HG02798 (cell line): ENCODE data around the gene HYPK.
"Not testable (repeated sequence)": the region's sequence is repeated elsewhere in the genome, so short reads cannot be mapped to it uniquely, and the experiment has no call there.

Source experiments
- ATAC-seq: cut with Tn5 transposase; IDR thresholded peaks from one replicate; pipeline ENCODE4 v1.9.1; 2021; ENCODE audit warnings: mild to moderate bottlenecking; ENCODE audit not compliant: unreplicated experiment, poor library complexity

Gene HYPK

GRCh38 chr15:43794269-43795037, 5.9 kb upstream of the HYPK start:
- ATAC-seq, result no peak

DNA sequence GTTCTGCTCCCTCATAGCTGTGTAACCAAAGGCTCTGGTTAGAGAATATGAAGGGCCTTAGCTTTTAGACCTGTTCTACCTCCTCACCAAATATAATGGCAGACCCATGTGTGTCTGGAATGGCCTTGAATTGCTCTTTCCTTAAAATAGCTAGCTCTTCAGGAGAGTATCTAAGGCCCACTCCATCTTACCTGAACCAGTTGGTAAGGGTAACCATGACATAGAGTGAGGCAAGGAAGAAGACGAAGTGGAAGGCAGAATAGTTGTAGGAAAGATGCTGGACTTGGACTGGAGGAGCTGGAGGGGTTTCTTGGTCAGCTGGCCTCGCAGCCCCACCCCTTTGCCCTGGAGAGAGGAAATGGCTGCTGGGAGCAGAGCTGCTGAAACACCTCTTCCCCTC, 5.2 kb upstream of the HYPK start:
- ATAC-seq, result no peak

DNA sequence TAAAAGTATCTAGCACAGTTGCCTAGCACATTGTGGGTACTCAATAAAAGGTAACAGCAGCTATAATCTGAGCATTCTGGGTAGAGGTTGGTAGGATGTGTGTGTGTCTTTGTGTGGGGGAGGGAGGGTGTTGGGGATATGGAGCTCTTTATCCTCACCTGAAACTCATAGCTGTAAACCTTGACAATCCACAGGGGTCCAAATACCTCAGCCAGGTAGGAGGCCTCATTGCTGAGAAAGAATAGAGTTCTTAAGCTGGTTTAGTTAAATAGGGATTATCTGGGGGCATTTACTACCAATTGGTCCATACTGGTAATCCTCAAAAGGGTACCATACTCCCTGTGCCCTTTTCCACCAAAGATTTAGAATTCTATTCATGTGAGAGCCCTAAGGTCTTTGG, 4.4 kb upstream of the HYPK start:
- ATAC-seq, result no peak

DNA sequence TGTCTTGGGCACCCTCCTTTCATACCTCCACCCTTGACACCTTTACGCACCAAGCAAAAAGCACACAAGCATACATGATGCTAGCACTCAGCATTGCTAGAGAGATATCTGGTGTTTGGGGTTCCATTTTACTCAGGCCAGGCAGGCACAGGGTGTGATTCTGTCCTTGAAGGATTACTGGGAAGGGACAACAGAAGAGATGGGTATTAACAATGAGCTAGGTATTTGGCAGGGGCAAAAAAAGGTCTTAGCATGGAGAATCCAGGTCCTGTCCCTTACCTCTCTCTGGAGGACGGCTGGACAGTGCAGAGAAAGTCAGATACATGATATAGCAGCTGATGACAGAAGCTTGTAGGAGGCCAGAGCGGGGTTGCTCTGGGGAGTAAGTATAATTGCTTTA, 3.8 kb upstream of the HYPK start:
- ATAC-seq, result no peak

DNA sequence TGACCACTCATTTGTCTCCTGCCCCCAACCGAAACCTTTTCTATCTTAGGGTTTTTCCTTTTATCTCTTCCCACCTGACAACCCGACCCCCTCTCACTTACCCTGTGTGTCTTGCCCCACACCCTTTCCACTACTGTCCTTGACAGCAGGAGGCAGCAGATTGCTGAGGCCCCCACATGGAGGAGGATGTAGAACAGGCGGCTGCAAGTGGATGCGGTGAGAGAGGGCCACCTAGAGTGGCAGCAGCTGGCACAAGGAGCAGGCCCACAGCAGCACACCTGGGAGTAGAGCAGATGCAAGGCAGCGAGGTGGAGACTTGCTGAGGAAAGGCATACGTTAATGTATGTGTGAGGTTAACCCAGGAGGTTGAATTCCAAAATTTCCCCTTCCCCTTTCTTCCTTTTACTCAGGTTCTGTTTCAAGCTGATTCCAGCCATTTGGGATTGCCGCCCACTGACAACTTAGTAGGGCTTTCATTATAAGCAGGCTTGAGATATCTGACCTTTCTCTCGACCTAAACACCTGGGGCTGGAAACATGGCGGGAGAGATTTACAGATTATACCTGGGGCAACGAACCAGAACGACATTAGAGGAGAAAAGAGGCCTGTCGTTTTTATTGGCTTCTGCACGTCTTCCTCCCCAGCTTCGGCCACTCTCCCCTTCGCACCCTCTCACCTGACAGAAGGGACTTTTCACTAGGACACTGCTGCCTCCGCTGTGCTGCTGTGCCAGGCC, 1.0 kb upstream of the HYPK start:
- ATAC-seq, result no peak

DNA sequence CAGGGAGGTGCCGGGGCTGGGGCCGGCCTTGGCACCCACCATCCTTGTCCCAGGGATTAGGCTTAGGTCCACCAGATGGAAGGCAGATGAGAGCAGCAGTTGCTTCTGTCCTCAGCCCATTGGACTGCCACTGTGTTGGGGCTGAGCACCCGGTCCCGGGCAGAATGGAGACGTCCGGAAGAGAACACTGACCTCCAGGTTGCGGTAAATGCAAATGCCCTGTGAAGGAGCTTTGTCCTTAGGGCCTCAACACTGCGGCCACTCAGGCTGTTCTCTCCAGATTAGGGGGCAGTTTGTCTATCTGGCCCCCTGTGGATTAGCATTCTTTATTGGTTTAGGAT, 484 bp upstream of the HYPK start, which contains the start of gene SERINC4:
Gene SERINC4, minus strand, starts transcription at position 276 of the 341 bp plus-strand sequence. Its CDS starts 234 bp downstream, at position 42.
- ATAC-seq, result no peak

- ATAC-seq, result not testable (repeated sequence)
Measured at GRCh38 chr15:43802676-43803075, 2.3 kb downstream of the HYPK start.

DNA sequence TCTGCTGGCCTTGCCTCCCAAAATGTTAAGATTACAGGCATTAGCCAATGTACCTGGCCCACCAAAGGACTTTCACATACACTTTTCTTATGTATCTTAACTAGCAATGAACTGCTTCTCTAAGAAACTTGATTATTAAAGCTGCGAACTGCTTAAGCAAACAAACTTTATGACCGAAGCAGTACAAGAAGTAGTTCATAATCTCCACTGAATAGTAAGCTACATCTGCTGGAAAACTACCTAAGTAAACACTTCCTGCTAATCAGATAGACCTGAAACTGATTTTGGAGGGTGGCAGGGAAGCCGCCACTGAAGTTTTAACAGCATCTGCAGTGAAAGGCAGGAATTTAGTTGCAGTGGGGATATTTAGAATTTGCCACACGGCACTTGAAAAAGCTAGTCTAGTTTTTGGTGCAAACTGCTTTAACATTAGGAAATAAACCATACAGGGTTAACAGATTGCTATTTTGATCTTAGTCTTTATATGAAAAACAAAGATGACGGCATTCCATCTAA, 8.1 kb downstream of the HYPK start:
- no peak for ATAC-seq

GRCh38 chr15:43808960-43809678, 8.7 kb downstream of the HYPK start:
- peak; percentile 72 for ATAC-seq

- ATAC-seq, result not testable (repeated sequence)
Measured at GRCh38 chr15:43815064-43815463, 14.7 kb downstream of the HYPK start.

DNA sequence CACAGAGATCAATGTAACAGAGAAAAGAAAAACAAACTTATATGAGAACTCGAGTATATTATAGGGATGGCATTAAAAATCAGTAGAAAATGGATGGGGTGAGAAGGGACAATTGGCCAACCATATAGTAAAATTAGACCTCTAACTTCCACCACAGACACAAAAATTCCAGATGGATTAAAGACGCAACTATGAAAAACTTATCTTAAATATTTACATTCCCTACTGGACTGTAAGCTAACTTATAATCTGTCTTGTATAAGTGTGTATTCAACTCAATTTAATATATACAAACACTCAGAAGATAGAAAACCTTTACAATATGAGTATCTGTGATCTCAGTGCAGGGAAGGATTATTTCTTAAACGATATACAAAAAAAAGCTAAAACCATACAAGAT, 21.1 kb downstream of the HYPK start:
- no peak for ATAC-seq

- peak; percentile 85 for ATAC-seq
Measured at GRCh38 chr15:43824302-43825246, 24.2 kb downstream of the HYPK start, which contains the start of gene MFAP1. Gene MFAP1 (minus strand): TSS chr15:43824690. CDS start chr15:43824569, 121 bp downstream.

GRCh38 chr15:43825305-43825704, 24.9 kb downstream of the HYPK start:
- ATAC-seq, result not testable (repeated sequence)

DNA sequence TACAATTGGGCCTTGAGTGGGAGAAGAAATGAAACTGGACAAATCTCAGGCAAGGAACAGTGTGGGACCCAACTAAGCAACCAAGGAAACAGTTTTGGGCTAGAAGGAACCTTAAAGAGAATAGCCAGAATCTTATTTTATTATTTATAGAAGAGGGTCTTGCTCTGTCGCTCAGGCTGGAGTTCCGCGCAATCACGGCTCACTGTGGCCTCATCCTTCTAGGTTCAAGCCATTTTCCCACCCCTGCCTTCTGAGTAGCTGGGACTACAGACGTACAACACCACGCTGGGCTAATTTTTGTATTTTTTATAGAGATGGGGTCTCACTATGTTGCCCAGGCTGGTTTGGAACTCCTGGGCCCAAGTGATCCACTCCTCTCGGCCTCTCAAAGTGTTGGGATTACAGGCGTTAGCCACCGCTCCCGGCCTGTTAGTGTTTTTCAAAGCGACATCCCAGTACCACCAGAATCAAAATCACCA, 25.7 kb downstream of the HYPK start:
- no peak for ATAC-seq

DNA sequence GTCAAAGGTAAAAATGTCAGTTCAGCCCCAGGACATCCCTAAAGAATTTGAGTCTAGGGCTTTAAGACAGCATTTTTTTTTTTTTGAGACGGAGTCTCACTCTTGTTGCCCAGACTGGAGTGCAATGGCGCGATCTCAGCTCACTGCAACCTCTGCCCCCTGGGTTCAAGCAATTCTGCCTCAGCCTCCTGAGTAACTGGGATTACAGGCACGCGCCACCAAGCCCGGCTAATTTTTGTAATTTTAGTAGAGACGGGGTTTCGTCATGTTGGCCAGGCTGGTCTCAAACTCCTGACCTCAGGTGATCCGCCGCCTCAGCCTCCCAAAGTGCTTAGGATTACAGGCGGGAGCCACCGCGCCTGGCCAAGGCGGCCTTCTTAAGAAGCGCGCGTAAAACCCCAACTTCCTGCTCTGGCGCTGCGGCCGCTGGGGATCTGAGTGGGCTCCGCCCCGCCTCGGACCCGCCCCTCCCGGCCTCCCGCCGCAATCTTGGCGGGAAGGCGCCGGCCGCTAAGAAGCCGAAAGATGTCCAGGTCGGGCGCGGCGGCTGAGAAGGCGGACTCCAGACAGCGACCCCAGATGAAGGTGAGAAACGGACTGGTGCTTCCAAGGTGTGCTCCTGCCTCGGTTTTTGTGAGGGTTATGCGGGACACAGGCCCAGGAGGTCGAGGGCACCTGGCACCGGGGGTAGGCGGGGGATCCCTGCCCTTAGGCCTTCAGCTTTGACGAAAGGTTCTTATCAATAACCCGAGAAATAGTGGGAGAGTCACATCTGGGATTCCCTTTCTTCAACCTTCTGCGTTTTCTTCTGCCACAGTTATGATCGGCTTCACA, 26.3 kb downstream of the HYPK start, which contains the start of gene WDR76:
Gene WDR76, plus strand, starts transcription at position 495 of the 834 bp plus-strand sequence. Its CDS starts 31 bp downstream, at position 526.
- peak; percentile 73 for ATAC-seq

- ATAC-seq, result no peak
Measured at GRCh38 chr15:43828061-43828657, 27.8 kb downstream of the HYPK start.

GRCh38 chr15:43829951-43830540, 29.6 kb downstream of the HYPK start:
- not testable (repeated sequence) for ATAC-seq
